ENCODE data around the gene TMEM120B. TPM values are rescaled to one million over a fixed set of nuclear protein-coding genes. Genes with fewer than 3 reads are reported as not detected.

TMEM120B gene
- total and polyA plus RNA-seq, 2 of the 13 experiments (the other 11 are each of a cell fraction or from before 2014, with no cell fraction given) = 7.1 to 12.9 TPM

- 0 out of 2 replicates have a peak, but pooled peaks have one; percentile 42 for TF ChIP-seq IRF9 (CRISPR knock-in tag; IDR thresholded peaks at IDR 0.05; ENCODE audit: borderline replicate concordance)
- no peak for TF ChIP-seq ZNF543 (CRISPR knock-in tag; IDR thresholded peaks at IDR 0.05)
- TF ChIP-seq ZNF205 (CRISPR knock-in tag; IDR thresholded peaks at IDR 0.05) = peak; percentile 52; the same call in 1 of the 2 replicates
- no peak for TF ChIP-seq GABPA (IDR thresholded peaks at IDR 0.05; ENCODE audit: low read depth, low read length)
- 0 out of 2 replicates have a peak, but pooled peaks have one; percentile 26 for TF ChIP-seq GABPA (CRISPR knock-in tag; IDR thresholded peaks at IDR 0.05; ENCODE audit: low read depth)
- no peak for TF ChIP-seq BCLAF1 (IDR thresholded peaks at IDR 0.05)
- no peak for TF ChIP-seq ZEB1 (IDR thresholded peaks at IDR 0.05; ENCODE audit: insufficient replicate concordance, low read depth)
- peak; percentile 42; the same call in 1 of the 2 replicates for TF ChIP-seq UBTF (CRISPR knock-in tag; IDR thresholded peaks at IDR 0.05)
- no peak for TF ChIP-seq NCOA5 (CRISPR knock-in tag; IDR thresholded peaks at IDR 0.05)
- TF ChIP-seq ZNF225 (CRISPR knock-in tag; IDR thresholded peaks at IDR 0.05) = 0 out of 2 replicates have a peak, but pooled peaks have one; percentile 31
- no peak for TF ChIP-seq ZSCAN12 (CRISPR knock-in tag; IDR thresholded peaks at IDR 0.05)
- TF ChIP-seq IRF2 (CRISPR knock-in tag; IDR thresholded peaks at IDR 0.05) = peak; percentile 44; the same call in 1 of the 2 replicates
- TF ChIP-seq ZNF597 (CRISPR knock-in tag; IDR thresholded peaks at IDR 0.05) = no peak
- no peak for TF ChIP-seq PRMT3 (CRISPR knock-in tag; IDR thresholded peaks at IDR 0.05; ENCODE audit: borderline replicate concordance, low read depth)
- TF ChIP-seq TRAFD1 (CRISPR knock-in tag; IDR thresholded peaks at IDR 0.05; ENCODE audit: borderline replicate concordance) = no peak
- TF ChIP-seq PAF1 (CRISPR knock-in tag; IDR thresholded peaks at IDR 0.05) = no peak
- TF ChIP-seq HOXA5 (CRISPR knock-in tag; IDR thresholded peaks at IDR 0.05) = 0 out of 2 replicates have a peak, but pooled peaks have one; percentile 20
- no peak for TF ChIP-seq SOX13 (IDR thresholded peaks at IDR 0.05)
- TF ChIP-seq SOX13 (CRISPR knock-in tag; conservative IDR thresholded peaks at IDR 0.05 in 1 of 2, IDR thresholded peaks at IDR 0.05 in 1 of 2) = peak in 1 of 2 experiments; percentile 52; a peak in 2 of 4 replicates
- 0 out of 2 replicates have a peak, but pooled peaks have one; percentile 38 for TF ChIP-seq ZNF792 (CRISPR knock-in tag; IDR thresholded peaks at IDR 0.05)
- TF ChIP-seq ZNF772 (CRISPR knock-in tag; IDR thresholded peaks at IDR 0.05) = no peak
Measured at GRCh38 chr12:121797937-121798786, 85.6 kb downstream of the TMEM120B start (continued).
